Stimulated activated CD8-positive, alpha-beta memory T cell treated with anti-CD3 and anti-CD28 coated beads, Interleukin-7, amount 100 ng/mL, for 4 hours (primary cell): ENCODE results near the gene TPCN1.

Experiments
- DNase-seq, 2 donors: peaks; one replicate each; pipeline ENCODE4 v3.0.0-alpha.2; 2020; ENCODE audit warnings: low read depth in 2 of 2

Gene TPCN1

DNA sequence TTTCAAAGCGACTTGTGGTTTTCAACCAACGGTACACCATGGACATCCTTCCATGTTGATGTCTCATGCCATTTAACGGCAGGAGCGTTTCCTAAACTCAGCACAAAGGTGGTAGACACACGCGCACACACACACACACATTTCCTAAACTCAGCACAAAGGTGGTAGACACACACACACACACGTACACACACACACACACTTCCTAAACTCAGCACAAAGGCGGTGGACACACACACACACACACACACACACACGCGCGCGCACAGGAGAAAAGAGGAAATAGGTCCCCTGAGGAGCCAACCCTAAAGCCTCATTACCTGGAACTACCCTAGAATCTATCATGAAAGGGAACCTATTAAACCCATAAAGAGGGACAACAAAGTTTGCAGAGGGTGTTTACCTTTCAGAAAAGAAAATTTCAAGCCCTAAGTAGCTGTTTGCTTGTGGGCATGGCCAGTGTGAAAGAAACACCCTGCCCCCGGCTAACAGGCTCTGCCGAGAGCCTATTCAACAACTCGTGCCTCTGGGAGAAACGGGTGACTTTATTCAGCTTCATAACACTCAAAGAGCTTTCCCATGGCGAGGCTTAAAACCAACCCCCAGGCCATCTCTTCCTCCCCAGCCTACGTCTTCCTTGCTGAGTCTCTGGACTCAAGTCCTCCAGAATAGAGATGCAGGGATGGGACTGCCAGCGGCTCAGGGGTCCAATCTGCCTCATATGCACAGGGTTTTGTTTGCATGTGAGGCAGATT is 81.8 kb downstream of the TPCN1 start:
- DNase-seq: no peak

- no peak for DNase-seq
Measured at GRCh38 chr12:113305281-113305856, 84.1 kb downstream of the TPCN1 start.

DNA sequence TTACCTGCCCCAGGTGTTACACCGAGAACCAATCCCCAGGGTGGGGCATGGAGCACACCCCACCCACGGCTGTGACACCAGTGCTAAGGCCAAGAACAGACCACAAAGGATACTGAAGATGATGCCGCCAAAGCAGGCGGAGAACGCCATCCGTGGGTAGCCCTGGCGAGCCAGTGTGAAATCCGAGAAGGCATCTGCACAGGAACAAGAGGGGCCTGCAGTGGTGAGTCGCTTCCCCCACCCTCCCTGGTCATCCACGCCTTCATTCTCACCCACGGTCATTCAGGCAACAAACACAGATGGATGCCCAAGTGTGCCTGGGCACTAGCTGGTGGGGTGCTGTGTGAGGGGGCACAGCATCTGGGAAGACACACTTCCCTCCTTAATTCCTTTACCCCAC is 85.1 kb downstream of the TPCN1 start:
- no peak for DNase-seq

- no peak for DNase-seq
Measured at GRCh38 chr12:113310489-113310888, 89.2 kb downstream of the TPCN1 start.

GRCh38 chr12:113314121-113314529 is 92.9 kb downstream of the TPCN1 start:
- no peak for DNase-seq

- DNase-seq: no peak
Measured at GRCh38 chr12:113315358-113315757, 94.1 kb downstream of the TPCN1 start.

DNA sequence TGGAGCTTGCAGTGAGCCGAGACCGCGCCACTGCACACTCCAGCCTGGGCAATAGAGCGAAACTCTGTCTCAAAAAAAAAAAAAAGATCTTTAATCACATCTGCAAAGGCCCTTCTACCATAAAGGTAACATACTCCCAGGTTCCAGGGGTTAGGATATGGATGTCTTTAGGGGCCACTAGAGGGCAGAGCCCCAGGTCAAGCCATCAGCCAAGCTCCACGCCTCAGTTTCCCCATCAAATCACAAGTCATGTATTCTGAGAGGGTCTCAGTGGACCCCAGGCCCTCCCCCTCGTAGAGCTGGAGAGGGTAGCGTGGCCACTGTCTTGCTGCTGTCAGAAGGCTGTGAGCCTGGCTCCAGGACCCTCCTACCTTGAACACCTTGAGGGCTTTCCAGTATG is 94.9 kb downstream of the TPCN1 start:
- no peak for DNase-seq

DNA sequence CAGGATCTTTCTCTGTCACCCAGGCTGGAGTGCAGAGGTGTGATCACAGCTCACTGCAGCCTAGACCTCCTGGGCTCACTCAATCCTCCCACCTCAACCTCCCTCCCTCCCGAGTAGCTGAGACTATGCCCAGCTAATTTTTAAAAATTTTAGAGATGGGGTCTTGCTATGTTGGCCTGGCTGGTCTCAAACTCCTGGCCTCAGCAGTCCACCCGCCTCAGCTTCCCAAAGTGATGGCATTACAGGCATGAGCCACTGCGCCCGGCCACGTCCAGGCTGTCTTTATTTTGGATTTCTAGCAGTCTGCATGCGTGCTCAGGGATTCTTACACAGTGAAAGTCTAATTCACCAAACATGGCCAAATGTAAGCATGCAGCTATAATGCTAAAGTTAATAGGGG is 95.9 kb downstream of the TPCN1 start:
- no peak for DNase-seq

DNA sequence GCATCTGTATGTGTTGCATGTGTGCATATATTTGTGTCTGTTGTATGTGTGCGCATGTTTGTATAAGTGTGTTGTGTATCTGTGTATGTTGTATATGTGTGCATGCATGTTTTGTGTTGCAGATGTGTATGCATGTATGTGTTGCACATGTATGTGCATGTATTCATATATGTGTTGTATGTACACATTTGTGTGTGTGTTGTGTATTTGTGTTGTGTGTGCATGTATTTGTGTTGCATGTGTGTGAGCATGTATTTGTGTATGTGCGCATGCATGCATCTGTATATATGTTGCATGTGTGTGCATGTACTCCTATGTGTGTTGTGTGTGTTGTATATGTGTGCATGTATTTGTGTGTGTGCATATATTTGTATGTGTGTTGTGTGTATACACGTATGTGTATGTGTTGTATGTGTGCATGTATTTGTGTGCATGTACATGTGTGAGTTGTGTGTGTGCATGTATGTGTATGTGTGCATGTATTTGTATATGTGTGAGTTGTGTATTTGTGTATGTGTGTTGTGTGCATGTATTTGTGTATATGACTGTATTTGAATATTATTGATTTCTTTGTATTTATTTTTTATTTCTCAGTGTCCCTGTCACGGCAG is 96.9 kb downstream of the TPCN1 start:
- no peak for DNase-seq

- DNase-seq: no peak
Measured at GRCh38 chr12:113318900-113319628, 97.8 kb downstream of the TPCN1 start.

- no peak for DNase-seq
Measured at GRCh38 chr12:113320401-113320800, 99.1 kb downstream of the TPCN1 start.

- DNase-seq: no peak
Measured at GRCh38 chr12:113322343-113322742, 101.1 kb downstream of the TPCN1 start.

DNA sequence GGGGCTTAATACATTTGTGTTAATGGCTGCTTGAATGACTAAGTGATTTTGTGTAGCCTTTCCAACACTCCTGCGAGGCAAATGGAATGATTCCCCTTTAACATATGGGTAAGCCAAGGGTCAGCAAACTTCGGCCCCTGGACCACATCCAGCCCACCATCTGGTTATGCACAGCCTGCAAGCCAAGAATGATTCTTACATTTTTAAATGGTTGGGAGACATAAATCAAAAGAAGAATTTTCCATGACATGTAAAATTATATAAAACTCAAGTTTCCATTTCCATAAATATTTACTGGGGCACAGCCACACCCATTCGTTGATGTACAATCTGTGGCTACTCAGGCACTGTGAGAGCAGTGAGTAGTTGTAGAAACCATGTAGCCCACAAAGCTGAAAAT is 104.7 kb downstream of the TPCN1 start:
- DNase-seq: no peak

GRCh38 chr12:113326775-113327395 is 105.6 kb downstream of the TPCN1 start:
- DNase-seq: no peak

- no peak for DNase-seq
Measured at GRCh38 chr12:113328368-113328889, 107.2 kb downstream of the TPCN1 start.

DNA sequence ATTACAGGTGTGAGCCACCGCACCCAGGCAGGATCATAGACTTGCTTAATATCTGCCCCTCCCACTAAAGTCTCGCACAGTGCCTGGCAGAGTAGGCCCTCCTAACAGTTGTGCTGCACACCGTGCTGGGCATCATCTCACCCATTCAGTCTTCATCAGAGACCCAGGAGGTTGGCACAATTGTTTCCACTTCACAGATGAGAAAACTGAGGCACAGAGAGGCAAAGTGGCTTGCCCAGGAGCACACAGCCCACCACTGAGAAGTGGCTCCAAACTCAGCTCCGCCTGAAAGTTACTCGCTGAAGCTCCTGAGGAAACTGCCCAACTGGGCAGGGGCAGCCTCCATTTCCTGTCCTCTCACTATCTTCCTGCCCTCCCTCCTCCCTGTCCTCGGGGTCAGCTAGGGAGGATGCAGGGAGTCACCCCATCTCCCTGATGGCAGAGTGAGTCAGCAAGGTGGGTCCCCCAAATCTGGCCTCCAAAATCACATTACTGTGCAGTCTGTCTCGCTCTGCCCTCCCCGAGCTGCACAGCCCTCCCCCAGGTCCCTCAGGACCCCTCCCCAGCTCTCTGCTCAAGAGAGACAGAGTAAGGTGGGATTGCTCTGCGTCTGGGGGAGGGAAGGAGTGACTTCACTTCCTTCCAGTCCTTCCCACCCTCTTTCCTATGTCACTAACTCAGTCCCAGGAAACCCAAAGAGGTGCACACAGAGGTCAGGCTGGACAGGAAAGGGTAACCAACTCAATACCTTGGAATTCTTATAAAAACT is 107.9 kb downstream of the TPCN1 start:
- DNase-seq: no peak

DNA sequence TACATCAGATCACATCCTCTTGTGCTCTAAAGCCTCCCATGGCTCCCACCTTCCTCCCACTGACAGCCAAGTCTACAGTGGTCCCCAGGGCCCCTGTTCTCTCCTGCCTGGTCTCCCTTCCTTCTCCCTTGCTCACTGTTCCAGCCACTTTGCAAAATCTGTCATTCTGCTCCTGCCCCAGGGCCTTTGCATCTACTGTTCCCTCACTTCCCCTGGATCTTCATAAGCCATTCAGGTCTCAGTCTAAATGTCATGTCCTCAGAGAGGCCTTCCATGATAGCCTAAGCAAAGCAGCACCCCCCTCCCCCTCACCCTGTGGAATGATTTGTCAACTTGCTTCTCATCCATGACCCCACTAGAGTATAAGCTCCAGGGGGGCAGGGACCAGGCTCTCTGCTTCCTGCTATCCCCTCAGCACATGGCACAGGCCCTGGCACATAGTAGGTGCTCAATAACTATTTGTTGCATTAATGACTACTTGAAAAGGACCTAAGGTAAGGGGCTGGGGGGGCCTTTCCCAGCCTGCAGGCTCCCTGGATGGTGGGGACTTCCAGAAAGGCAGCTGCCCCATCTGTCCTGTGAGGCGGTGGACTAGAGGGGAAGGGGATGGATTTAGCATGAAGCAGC is 108.6 kb downstream of the TPCN1 start:
- DNase-seq: no peak

GRCh38 chr12:113330505-113330904 is 109.2 kb downstream of the TPCN1 start:
- DNase-seq: no peak

- no peak for DNase-seq
Measured at GRCh38 chr12:113332688-113333417, 111.6 kb downstream of the TPCN1 start.

DNA sequence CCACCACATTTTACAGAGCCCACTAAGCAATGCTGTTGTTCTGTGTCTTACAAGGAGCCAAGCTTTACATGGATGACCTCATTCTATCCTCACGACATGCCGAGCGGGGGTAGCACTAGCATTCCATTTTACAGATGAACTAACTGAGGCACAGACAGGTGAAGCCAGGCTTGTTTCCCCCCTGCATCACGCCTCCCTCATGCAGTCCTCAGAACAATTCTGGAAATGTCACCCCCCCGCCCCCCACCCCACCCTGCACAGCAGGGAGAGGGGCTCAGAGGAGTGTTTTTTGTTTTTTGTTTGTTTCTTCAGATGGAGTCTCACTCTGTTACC is 112.1 kb downstream of the TPCN1 start:
- no peak for DNase-seq
